Activated CD4-positive, alpha-beta T cell treated with anti-CD3 and anti-CD28 coated beads, Interleukin-2, amount 50 U/mL, for 1 hour (primary cell): ENCODE measurements around the gene KLF13.

Experiments
- DNase-seq: peaks from one replicate; pipeline ENCODE4 v3.0.0-alpha.2; 2020

Gene KLF13

DNA sequence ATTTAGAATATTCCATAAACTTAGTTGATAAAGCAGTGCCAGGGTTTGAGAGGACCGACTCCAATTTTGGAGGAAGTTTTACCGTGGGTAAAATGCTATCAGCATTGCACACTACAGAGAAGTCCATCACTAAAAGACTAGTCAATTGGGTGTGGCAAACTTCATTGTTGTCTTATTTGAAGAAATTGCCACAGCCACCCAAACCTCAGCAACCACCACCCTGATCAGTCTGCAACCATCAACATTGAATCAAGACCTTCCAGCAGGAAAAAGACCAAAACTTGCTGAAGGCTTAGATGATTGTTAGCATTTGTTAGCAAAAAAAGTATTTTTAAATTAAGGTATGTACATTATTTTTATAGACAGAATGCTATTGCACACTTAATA lies 60.5 kb downstream of the KLF13 start:
- DNase-seq: no peak

GRCh38 chr15:31387479-31388118 lies 61.0 kb downstream of the KLF13 start:
- no peak for DNase-seq

- DNase-seq: no peak
Measured at GRCh38 chr15:31389576-31389975, 62.9 kb downstream of the KLF13 start.

GRCh38 chr15:31390029-31390428 lies 63.4 kb downstream of the KLF13 start:
- DNase-seq: no peak

DNA sequence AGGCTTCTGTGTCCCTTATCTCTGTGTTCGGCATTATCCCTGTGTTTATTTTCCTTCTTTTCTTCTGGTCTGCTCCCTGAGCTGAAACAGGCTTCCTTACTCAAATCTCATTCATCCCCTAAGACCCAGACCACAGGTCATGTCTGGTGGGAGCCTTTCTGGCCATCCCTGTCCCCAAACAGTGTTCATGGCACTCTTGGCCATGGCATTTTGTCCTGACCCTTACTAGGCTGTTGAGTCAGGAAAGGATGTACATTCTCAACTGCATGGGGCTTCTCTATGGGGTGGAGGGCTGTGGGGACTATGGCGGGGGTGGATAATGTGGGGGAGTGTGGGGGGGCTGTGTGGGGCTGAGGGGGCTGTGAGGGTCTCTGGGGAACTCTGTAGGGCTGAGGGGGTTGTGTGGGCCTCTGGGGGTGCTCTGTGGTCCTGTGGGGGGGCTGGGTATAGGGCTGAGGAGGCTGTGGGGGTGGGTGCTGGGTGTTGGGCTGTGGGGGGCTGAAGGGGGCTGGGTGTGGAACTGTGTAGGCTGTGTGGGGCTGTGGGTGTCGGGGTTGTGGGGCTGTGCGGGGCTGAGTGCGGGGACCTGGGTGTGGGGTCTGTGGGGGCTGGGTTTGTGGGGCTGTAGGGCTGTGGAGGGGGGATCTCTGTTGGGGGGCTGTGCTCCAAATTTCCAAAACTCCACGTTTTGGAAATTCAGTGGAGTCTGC lies 64.3 kb downstream of the KLF13 start:
- DNase-seq: no peak

DNA sequence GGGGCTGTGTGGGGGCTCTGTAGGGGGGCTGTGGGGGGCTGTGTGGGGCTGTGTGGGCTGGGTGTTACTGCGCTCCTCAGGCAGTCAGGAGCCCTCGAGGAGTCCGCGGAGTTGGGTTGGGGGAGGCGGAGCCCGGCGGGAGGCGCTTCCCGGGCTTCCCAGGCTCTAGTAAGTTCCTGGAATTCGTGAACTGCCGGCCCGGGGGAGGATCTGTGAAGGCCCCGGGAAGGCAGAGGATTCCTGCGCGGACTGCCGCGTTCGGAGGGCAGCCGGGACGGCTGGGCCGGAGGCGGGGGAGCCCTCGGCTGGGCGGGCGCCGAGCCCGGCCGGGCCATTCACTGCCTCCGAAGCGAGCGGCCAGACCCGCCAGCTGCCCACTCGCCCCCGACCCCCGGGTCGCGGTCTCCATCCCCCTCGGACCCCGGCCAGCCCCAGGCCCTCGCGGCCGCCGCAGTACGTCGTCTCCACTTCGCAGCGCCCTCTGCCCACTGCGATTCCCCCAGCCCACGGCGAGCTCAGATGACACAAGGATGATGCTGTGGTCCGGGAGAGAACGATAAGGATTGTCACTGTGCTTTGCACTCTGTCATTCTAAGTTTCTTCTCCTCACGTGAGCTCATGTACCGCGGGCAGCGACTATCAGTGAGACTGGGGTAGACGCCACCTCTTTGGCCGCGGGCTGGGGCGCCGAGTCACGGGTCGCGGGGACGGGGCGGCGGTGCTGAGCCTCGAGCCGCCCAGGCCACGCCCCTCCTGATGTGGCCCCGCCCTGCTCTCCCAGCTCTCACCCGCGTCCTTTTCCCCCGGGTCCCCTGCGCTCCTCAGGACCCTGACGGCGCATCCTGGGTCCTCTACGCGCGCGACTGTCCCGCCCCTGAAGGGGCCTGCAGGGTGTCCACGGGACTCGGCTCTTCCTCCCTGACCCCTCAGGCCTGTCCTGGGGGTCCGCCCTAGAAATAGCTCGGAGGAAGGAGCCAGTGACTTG lies 65.3 kb downstream of the KLF13 start:
- DNase-seq: peak; percentile 78

DNA sequence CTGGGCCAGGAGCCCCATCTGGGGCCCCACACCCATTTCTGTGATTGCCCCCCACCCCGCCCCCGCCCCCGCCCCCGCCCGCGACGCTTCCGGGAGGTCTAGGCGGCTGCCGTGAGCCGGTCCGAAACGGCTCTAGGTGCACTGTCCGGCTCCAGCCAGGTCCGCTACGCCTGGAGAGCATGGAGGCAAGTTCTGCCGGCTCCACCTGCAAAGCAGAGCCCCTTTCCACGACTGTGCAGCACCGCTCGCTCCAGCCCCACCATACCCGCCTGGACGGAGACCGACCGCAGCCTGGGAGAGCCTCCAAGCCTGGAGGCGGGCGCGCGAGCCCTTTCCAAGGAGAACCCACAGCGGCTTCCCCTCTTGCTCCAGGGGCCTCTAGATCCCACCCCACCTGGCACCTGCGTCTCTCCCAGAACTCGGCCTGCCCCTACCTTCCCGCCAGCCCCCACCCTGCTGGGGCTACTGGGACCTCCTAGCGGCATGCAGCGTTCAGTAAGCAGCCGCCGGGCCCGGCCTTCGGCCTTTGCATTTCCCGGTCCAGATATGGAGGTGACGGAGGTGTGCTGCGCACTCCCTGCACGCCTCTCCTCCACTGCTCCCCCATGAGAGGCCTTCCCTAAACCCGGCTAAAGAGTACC lies 66.2 kb downstream of the KLF13 start:
- DNase-seq: no peak

DNA sequence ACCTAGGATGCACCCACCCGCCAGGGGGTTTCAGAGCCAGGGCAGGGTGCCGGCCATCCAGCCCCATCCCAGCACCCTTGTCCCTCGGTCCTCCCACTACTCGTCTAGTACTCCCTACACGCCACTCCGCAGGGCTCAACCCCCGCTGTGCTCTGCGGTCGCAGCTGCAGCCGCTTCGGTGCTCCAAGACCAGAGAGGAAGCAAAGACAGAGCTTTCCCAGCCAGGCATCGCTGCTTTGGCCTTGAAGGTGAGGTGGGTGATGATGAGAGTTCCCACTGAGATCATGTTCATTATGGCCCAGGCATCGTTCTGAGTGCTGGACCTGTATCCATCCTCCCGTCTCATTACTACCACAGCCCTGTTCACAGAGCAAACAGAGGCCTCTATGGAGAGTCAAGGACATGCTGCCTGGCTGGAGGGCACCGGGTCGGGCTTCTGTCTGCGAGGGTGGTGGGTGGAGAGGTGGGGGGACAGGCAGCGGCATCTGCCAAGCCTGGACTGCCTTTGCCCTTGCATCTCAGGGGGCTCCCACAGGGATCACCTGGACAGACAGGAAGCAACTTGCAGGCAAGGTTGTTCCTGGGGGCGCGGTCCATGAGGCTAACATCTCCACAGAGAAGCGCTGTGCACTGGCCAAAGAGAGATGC lies 66.9 kb downstream of the KLF13 start:
- no peak for DNase-seq

GRCh38 chr15:31396881-31397560 lies 70.4 kb downstream of the KLF13 start:
- DNase-seq: no peak

- DNase-seq: no peak
Measured at GRCh38 chr15:31397851-31398661, 71.4 kb downstream of the KLF13 start.

- no peak for DNase-seq
Measured at GRCh38 chr15:31398677-31399301, 72.2 kb downstream of the KLF13 start.

- no peak for DNase-seq
Measured at GRCh38 chr15:31399544-31400171, 73.0 kb downstream of the KLF13 start.

GRCh38 chr15:31400222-31400927 lies 73.7 kb downstream of the KLF13 start:
- DNase-seq: no peak

GRCh38 chr15:31401282-31401681 lies 74.6 kb downstream of the KLF13 start:
- DNase-seq: no peak

- DNase-seq: no peak
Measured at GRCh38 chr15:31402003-31402402, 75.4 kb downstream of the KLF13 start.

- DNase-seq: no peak
Measured at GRCh38 chr15:31402511-31403056, 75.9 kb downstream of the KLF13 start.

DNA sequence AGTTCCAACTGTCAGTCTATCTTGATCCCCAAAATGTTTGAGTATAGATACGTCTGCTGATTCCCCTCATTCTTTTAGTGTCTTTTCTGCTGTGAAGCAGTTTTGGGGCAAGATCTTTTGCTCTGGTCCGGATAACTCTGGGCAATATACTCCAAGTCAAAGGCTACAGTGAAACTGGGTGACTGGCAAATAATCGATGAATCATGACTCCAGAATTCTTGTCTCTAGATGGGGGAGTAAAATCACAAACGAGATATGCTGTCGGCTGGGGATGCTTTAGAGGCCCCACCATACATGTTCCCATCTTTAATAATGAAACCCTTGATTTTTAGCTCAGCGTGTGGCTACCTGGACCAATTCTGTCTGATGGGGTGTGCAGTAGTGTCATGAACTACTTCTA lies 76.5 kb downstream of the KLF13 start:
- DNase-seq: no peak

GRCh38 chr15:31403606-31404005 lies 77.0 kb downstream of the KLF13 start:
- DNase-seq: no peak

GRCh38 chr15:31404345-31404744 lies 77.7 kb downstream of the KLF13 start:
- no peak for DNase-seq
